NCI-H1105 treated with DMSO at 0.1 percent for 48 hours (cell line): ENCODE measurements around the gene HOXD1.

Experiments
- DNase-seq: peaks from one replicate; lab custom pipeline; 2025; lab: John Stamatoyannopoulos, UW

Gene HOXD1

DNA sequence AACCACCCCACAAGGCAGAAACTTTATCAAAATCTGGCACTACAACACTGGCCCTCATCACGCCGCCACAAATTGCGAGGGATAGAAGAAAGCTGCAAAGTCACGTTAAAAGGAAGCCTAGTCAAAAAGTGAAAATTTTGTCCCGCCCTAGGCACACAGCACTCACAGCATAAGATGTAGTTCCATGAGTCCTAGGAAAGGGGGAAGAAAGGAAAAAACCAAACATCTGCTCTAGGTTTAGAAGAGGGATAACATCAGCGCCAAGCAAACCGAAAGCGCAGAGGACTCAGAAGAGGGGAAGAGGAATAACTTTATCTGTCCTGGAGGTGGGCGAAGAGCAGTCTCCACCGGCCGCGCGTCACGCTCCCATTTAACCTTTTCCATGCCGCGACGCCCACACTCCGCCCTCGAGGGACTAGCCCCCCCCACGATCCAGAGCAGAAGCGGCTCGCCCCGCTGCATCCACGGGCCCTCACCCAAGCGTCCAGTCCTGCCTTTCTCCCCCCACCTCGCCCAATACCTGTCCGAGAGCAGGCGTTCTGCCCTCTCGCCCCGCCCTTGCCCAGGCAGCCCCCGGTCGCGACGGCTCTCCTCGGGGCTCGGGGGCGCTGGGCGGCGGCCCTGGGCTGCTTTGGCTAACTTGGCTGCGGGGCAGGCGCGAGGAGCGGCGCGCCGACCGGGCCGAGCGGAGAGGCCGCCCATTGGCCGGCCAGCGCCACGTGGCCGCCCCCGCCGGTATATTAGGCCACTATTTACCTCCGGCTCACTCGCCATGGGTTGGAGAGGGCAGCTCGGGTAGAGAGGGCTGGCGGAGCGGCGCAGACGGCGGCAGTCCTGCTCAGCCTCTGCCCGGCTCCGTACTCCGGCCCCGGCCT, at the start of gene HOXD1:
Gene HOXD1, plus strand, starts transcription at position 770 of the 875 bp plus-strand sequence. CDS start 134 bp downstream, outside the sequence.
- DNase-seq: no peak

DNA sequence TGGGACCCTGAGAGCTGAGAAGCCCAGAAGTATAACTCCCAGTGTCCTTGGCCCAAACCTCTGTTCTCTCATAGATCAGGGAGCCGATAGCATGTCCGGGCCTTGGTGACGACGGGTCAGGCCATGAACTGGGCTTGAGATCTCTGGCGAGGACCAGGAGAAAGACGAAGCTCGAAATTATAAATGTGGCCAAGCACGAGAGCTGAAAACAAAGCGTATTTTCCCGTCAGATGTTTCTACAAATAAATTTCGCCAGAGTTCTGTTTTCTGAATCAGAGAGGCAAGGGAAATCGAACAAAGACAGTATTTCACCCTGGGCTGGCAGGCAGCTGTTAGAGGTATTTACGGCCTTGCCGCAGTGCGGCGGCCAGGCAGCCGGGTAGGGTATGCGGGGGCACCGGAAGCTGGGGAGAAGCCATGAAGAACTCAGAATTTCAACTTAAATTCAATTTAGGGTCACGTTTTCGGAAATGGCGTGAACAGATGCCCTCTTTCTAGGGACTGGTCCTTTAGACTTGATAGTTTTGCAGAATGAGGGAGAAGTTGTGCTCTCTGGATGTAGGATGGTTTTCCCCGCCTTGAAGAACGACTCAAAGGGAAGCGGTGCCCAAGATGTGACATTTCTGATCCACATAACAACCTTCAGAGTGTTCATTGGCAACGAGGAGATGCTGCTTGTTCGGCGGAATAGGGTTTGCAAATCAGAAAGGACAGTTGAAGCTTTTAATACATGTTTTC, 49.4 kb upstream of the HOXD1 start:
- DNase-seq: no peak

DNA sequence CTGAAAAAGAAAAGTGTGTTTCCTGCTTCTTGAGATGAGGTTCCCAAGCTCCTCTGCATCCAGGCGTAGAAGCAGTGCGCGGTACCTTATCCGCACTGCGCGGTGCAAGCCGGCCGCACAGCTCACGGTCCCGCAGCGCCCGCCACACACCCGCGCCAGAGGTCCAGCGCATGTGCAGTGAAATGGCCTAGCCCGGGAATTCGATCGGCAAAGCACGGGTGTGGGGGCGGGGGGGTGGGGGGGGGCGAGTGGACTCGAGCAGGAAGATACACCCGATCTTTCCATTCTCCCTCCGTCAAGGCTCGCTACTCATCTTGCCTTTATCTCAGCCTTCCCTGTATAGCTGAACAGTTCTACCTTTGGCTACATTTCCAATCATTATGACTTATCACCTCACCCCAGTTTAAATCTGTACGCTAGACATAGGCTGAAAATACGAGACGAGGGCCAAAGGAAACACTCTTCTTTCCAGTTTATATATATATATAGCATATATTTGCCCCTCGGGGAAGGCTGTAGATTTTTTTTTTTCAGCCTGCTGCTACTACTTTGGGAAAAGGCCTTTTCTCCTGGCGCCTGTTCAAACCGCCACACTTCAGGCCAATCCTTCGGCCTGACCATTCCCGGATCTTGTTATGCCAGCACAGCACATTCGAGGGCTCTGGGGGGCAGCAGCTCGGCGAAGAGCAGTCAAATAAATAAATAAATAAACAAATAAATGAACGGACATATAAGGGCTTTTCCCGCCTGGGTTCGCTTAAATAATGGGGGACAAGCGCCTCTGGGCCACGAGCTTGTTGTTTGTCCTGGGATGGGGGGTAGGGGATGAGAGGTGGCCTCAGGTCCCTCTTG, 48.6 kb upstream of the HOXD1 start:
- no peak for DNase-seq

DNA sequence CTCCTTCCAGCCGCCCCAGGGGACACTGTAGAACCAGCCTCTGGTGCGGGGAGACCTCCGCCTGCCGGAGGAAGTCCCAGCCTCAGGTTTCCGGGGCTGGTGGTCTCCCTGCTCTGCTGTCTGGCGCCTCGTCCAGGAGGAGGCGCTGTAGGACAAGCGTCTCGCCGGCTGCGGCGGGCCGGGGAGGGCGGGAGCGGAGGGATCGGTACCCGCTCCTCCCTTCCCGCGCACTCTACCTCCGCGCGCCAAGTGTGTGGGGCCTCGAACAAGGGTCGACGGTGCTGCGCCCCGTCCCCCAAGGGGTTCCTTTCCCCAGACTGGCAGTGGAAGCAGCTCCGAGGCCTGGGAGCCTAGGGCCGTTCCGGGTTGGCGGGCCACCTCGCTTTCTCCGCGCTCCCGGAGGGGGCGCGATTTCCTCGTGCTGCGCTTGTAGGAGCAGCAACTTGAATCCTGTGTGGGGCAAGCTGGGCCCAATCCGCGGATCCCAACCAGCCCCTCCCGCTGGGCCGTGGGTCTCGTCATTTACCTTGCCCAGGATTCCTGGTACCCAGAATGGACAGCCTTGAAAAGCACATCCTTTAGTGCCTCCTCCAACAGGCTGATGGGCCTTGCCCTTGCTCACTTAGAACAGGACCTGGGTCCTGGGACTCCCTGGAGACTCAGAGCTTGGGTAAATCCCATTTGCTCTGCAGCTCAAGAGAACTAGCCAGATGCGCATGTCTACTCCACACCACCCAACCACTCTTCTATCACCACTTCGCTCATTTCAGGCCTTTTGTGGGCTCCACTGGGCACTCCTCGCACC, 47.8 kb upstream of the HOXD1 start:
- no peak for DNase-seq

DNA sequence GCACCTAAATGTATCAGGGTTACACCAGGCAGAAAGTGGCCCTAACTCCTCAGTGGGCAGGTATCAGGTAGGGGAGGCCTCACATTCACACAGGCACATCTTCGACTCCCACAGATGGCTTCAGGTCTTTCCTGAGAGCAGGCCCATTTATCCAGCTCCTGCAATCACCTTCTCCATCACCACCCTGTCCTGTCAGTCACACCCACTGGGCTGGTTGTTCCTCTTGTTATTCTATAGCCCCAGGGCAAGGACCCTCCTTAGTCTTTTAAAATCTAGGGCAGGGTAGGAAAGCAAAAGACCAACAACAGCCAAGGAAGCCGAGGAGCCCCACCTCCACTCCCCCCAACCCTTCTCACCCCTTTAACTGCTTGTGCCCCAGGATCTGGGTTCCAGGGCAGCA, 46.2 kb upstream of the HOXD1 start:
- DNase-seq: no peak

DNA sequence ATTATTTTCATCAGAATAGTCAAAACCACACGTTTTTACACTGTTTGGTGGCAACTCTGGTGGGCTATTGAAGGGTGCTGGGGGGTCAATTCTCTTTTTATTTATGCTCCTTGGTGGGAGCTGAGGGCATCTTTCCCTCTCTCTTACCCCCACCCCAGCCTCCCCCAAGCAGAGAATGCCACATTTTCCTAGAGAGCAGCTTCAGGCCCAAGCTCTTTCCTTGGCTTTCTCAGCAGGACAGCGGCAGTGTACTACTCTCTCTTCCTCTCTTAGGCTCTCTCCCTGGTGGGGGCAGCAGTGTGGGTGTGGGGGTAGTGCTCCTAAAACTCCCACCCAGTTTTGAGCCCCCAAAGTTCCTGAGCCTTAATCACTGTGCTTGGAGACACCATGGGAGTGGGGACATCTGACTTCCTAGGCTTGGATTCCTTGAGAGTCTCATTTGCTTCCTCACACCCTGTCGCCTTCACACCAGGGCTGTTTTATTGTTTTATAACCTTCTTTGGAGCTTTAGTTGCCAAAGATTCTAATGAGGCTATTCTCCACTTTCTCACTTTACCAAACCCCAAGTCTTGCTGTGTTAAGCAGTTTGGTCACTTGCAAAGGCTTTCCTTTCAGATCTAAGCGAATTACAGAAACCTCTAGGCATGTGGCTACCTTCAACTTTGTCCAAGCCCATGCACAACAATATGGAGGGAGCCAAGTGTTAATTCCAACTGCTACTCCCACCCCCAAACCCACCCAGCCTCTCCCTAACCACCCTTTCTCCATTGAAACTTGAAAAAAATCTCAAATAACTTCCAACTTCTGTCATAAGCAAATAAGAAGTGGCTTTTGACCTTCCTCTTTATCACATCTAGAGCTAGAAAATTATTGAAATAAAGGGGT, 43.1 kb upstream of the HOXD1 start:
- DNase-seq: no peak

DNA sequence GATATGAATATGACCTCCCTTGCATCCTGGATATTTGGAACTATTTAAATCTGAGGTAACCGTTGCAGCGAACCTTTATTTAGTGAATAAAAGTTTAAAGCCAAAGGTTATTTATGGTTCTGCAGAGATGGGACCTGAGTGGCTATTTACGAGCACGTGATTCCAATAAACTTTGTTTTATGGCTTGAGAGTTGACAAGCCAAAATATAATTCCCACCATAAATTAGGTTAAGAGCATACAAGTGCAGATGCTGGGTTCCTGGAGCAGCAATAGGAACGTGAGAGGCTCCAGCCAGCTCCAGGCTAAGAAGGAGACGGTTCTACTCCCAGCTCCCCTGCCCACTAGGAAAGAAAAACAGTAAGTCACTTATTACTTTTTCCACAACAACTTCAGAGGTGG, 42.4 kb upstream of the HOXD1 start:
- DNase-seq: no peak

DNA sequence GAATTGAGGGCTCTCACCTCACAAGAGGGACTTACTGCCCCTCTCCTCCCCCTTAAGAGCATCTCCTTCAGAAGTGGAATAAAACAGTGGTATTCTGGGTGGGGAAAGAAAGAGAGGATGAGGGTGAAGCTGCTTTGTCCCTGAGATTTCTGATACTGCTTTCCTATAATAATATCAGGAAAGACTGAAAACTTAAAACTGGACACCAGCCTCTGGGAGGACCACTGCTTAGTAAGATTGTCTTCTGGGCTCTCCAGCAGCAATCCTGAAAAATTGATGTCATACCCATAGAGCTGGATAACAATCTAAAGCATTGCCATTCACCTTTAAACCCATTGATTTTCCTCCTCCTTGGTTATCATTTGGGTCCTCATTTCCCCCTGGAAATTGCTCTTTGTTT, 41.8 kb upstream of the HOXD1 start:
- no peak for DNase-seq

DNA sequence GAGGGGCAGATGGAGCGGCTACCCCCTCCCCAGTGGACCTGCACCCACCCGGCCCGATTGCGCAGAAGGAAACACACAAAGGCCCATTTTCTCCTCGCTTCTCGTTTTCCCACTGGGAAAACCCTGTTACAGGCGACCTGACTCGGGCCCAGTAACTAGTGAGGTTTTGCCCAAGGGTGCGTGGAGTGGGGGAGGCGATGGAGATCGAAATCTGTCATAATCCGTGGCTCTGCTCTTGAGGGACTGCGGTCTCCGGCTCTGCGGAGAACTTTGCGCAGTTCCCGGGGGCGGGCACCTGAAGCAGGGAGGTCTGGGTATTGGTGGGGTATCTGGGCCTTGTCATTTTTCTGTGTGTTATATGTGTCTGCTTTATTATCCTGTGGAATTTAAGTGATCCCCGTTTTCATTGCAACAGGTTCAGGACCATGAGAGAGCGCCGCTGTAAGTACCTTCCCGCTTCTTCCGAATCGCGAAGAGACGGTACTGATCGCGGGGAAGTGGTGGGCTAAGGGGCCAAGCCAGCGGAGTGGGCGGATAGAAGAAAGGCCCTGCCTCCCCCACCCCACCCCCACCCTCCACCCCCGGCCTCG, 41.2 kb upstream of the HOXD1 start:
- DNase-seq: no peak

DNA sequence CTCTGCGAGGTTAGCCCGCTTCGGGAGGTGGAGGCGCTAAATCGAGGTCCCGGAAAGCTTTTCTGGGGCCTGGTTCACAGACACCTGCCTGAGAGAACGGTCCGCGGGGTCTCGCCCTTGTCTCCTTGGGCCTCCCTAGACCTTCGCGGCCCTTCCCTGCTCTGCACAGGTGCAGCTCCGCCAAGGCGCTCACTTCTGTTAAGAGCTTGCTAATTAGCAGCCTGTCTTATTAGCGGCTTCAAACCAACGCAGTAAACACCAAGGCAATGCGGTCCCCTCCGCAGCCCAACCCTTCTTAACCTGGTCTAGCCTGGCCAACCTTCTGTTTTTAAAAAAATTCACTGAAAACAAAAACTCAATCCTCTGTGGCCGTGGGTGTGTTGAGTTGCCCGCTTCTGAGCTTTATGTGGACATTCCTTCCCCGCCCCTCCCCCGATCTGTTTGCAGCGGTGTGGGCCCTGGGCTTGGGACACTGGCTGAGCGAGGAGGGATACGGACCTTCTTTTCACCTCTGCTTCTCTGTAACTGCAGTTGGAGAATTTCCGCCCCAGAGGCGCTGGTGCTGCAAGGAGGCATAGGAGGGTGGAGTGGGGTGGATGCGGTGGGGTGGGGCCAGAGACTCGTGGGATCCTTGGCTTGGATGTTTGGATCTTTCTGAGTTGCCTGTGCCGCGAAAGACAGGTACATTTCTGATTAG, 40.5 kb upstream of the HOXD1 start:
- no peak for DNase-seq

DNA sequence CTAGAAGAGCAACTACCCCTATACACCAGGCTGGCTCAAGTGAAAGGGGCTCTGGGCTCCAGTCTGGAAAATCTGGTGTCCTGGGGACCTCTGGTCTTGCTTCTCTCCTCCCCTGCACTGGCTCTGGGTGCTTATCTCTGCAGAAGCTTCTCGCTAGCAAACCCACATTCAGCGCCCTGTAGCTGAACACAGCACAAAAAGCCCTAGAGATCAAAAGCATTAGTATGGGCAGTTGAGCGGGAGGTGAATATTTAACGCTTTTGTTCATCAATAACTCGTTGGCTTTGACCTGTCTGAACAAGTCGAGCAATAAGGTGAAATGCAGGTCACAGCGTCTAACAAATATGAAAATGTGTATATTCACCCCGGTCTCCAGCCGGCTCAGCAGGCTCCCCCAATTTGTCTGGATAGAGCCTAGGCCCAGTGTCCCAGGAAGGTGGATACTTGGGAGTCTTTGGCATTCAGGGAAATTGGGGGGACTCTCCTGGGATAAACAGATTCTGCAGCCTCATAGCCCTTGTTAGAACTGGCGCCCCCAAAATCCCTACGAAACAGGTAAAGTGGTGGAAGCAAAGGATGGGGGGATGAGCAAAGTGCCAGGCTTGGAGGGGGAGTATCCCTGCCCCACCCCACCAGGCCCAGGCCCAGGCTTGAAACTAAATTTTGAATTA, 39.6 kb upstream of the HOXD1 start:
- DNase-seq: no peak

DNA sequence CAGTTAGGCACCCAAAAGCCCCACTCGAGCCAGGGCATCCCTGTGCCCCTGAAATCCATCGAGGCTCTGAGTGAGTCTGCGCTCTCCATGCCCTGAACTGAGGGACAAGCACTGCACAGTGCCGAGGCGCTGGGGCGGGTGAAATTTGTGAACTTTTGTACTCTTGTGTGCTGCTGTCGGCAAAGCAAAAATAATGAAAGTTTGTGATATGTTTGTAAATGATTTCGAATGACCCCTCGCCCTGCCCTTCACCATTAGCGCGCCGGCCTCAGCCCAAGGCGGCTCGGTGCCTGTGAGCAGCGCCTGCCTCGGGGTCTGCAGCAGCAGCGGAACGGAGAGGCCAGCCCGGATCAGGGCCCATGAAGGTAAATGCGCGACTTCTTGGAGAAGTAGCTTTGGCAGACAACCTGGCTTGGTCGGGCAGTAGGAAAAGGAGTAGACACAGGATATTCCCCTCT, 39.0 kb upstream of the HOXD1 start:
- no peak for DNase-seq

DNA sequence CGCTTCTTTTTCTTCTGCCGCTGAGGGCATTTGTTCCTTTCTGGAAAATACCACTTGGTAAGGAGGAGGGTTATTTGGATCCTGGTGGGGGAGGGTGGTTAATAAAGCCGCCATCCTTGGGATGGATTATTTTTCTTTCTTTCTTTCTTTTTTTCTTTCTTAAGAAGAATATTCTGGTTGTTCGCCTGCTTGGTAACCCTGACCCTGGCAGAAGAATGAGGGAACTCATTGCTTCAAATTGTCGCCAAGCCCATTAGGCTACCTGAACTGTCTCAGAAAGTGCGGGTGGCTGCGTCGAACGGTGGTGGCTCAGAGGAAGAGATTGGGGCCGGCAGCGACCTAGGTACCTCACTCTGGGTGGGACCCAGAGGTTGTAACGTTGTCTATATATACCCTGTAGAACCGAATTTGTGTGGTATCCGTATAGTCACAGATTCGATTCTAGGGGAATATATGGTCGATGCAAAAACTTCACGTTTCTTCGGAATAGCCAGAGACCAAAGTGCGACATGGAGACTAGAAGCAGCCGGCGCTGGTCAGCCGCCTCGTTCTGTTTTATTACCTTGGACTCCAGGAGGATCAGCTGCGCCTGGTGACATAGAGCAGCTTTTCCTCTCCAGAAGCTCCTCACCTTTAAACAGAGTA, 38.4 kb upstream of the HOXD1 start:
- DNase-seq: no peak

DNA sequence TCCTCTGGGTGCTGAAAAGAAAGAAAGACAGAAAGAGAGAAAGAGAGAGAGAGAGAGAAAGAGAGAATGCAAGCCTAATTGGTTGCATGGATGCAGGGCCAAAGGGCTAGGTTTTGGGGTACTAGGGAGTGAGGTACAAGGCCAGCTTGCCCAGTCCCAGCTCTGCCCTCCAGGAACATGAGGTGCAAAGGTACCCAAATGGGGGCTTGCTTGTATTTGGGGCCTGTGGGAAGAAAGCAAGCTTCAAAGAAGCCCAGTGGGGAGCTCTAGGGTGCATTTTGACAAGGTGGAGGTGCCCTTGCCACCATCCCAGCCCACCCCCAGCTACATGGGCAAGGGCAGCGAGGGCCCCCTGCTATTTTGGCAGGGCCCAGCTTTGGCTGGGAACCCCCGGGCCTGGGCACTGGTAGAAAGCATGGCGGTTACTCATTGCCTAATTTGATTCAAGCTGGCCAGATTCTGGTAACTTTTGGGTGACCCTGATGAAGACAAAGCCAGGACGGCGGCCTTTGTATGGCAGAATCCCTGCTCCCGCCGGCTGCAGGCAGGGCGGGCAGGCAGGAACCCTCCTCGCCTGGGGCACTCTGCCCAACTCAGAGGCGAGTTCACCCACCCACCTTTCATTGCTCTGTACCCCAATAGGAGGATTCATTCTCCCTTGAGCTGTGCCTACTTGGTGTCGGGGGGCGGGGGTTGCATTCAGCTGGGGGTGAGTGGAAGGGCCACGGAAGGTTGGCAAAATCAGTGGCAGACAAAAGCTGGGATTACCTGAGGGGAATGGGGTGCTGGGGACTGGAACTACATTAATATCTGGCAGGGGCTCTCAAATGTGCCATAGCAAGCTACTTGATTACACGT, 37.7 kb upstream of the HOXD1 start:
- DNase-seq: no peak

DNA sequence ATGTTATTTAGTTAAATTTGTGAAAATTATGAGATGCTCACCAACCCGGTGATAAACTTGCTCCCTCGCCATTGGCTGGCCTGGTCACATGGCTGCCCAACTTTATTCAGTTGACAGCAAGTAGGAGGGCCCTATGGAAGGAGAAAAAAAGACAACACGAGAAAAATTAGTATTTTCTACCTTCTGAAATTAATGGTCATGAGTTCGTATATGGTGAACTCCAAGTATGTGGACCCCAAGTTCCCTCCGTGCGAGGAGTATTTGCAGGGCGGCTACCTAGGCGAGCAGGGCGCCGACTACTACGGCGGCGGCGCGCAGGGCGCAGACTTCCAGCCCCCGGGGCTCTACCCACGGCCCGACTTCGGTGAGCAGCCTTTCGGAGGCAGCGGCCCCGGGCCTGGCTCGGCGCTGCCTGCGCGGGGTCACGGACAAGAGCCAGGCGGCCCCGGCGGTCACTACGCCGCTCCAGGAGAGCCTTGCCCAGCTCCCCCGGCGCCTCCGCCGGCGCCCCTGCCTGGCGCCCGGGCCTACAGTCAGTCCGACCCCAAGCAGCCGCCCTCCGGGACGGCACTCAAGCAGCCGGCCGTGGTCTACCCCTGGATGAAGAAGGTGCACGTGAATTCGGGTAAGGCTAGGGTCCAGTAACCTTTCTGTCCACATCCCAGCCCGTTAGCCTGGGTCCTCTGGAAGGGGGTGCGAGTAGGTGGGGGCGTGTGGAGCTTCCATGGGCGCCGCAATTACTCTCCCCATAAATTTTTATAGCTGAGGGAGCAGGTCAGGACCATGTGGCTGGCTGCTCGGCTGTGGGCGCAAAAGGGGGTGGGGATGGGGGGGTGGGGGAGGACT, 36.8 kb upstream of the HOXD1 start, which contains the start of gene HOXD4:
Gene HOXD4, plus strand, starts transcription at position 109 of the 846 bp plus-strand sequence. Its CDS starts 84 bp downstream, at position 193.
- DNase-seq: no peak
